Cardiac septum (tissue), 1 donor: ENCODE results near the gene NTHL1. TPM values are rescaled to one million over a fixed set of nuclear protein-coding genes. Genes with fewer than 3 reads are reported as not detected.
"Not testable (repeated sequence)": the region's sequence is repeated elsewhere in the genome, so short reads cannot be mapped to it uniquely, and the experiment has no call there.

Experiments used
- DNase-seq: peaks from one replicate; pipeline ENCODE4 v3.0.0-alpha.2; 2020; ENCODE audit warnings: low spot score
- intact Hi-C: fragments of 100-400 bp; cut with DNase I; formaldehyde crosslinking; loops from one replicate; pipeline ENCODE4 v1.14.0; 2022
- total RNA-seq: library from RNA; stranded (reverse); fragmentation: NEBNext Ultra II Directional; extraction: Animal tissue kit (Norgen Biotek cat#: 25700); gene quantifications from one replicate; pipeline ENCODE4 v1.2.1, GENCODE V29; 2021
- donor health status: DM: no; HTN: no; CAD: no.

The NTHL1 gene
- total RNA-seq, 1 donor from 2014 or later = 10.4 TPM

DNA sequence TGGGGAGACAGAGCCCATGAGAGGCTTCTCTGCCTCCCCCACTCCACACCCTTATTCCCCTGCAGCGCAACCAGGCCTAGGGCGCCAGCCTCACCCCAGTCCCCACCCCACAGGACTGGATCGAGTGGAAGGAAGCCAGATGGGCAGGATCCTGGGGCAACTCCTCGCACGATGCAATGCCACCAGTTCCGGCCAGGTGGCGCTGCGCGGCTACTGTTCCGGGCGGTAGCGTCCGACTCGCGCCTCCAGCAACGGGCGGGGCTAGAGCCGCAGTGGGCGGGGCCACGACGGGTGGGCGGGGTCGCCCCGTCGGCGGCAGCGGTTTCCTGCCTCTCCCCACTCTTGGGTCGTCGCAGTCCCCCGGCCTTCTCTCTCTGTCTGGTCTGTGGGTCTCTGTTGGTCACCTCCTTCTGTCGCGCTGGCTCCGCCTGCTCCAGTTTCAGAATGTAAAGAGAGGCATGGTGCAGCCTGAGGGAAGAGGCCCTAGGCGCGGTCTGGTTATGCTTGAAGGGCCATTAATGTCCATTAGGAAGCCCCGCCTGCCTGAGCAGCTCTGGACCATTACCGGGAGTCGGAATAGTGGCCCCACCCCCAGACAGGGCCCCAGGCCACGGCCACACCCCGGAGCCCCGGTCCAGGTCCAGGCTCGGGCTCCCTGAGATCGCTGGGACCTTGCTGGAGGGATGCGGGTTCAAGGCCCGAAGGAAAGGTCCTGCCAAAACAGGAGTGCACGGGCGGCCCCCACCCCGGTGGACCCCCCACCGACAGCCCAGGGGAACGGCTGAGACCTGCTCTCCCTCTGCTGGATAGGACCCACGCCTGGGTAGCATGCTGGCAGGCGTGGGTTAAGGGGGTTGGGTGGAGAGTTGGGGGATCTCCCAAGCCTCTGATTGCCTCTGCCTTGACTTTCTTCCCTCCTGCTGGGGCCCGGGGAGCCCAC, 24.3 kb downstream of the NTHL1 start:
- peak; percentile 98 for DNase-seq
- intact Hi-C loops = loop anchor here (1.0 to 10.0 kb wide), 3 partner anchors 59 to 481 kb away; no protein-coding TSS in a partner anchor

DNA sequence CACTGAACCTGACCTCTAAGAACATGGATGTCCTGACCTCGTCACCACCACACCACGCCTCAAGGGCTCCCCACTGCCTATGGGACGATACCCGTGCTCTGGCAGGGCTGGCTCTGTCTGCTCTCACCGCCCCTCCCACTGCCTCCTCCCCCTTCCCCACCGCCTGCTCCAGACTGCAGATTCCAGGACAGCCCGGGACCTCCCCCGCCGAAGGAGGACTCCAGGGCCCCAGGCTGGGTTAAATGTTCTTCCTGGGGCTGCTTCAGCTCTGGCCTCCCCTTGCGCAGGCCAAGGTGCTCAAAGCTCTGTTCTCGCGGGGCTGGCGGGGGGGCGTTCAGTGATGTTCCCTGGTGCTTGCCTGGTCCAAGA, 24.9 kb downstream of the NTHL1 start:
- intact Hi-C loops = loop anchor here (1.0 to 10.0 kb wide), 3 partner anchors 60 to 482 kb away; no protein-coding TSS in a partner anchor
- no peak for DNase-seq

DNA sequence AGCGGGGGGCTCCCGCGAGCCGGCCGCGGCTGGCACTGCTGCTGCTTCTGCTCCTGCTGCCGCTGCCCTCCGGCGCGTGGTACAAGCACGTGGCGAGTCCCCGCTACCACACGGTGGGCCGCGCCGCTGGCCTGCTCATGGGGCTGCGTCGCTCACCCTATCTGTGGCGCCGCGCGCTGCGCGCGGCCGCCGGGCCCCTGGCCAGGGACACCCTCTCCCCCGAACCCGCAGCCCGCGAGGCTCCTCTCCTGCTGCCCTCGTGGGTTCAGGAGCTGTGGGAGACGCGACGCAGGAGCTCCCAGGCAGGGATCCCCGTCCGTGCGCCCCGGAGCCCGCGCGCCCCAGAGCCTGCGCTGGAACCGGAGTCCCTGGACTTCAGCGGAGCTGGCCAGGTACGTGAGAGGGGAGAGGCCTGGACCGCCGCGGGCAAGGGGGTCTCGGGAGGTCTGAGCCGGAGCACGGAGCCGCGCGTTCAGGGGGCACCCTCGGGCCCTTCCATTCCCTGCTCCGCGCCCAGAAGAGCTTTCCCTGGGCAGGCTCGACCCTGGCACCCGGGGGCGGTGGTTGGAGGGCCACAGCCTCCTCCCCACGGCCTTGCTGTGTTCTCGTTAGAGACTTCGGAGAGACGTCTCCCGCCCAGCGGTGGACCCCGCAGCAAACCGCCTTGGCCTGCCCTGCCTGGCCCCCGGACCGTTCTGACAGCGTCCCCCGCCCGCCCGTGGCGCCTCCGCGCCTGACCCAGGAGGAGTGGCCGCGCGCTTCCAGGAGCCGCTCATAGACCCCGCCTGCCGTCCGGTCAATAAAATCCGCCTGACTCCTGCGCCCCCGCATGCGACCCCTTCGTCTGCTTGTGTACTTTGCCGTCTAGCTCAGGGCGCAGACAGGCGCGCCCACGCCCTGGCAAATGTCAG, 27.5 kb downstream of the NTHL1 start:
- DNase-seq = no peak
- intact Hi-C loops = loop anchor here (5.0 to 10.0 kb wide), 2 partner anchors 62 to 485 kb away; no protein-coding TSS in a partner anchor

DNA sequence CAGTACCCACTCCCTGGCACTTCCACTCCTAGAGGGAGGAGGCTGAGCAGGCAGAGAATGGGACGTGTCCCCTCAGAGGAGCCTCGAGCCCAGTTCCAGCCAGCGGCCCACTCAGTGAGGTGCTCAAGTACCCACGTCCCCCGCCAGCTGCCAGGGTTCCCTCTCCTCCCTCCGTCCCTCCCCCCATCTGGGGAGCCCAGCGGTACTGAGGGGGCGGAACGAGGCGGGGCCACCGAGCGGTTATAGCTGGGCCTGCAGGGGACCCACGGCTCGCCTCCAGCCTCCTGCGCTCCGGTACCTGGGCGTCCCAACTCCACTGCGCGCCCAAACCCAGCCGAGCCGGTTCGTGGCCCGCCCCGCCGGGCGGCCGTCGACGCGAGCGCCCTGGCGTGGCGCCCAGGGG, 28.1 kb downstream of the NTHL1 start, which contains the start of gene NPW:
NPW (plus strand) TSS at position 268 of the 403 bp plus-strand sequence.
- intact Hi-C loops = no loop called here
- no peak for DNase-seq

DNA sequence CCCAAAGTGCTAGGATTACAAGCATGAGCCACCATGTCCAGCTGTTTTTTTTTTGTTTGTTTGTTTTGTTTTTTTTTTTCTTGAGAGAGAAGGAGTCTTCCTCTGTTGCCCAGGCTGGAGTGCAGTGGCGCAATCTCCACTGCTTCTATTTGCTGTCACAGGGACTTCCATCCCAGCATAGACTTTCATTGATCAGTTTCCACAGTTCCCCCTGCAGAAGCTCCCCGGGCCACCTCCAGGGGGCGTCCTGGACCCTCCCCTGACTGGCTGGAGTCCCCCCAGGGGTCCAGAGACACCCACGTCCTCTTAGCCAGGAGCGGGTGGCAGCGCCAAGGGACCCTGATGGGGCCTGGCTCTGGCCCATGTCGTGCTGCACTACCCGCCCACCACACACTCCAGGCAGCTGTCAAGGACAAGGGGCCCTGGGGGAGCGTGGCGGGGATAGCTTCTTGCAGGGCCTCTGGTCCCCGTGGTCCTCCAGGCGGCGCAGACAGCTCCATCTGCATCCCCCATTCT, 31.2 kb downstream of the NTHL1 start:
- intact Hi-C loops = no loop called here
- no peak for DNase-seq

DNA sequence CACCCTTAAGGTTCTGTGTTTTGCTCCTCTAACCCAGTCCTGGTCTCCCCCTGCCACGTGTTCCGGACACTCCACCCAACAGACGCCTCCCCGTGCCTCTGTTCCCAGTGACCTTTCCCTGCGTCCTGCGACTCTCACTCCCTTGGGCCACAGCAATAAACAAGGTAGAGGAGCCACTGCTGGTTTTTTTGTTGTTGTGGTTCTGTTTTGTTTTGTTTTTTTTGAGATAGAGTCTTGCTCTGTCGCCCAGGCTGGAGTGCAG, 31.8 kb downstream of the NTHL1 start:
- no peak for DNase-seq
- intact Hi-C loops = no loop called here

DNA sequence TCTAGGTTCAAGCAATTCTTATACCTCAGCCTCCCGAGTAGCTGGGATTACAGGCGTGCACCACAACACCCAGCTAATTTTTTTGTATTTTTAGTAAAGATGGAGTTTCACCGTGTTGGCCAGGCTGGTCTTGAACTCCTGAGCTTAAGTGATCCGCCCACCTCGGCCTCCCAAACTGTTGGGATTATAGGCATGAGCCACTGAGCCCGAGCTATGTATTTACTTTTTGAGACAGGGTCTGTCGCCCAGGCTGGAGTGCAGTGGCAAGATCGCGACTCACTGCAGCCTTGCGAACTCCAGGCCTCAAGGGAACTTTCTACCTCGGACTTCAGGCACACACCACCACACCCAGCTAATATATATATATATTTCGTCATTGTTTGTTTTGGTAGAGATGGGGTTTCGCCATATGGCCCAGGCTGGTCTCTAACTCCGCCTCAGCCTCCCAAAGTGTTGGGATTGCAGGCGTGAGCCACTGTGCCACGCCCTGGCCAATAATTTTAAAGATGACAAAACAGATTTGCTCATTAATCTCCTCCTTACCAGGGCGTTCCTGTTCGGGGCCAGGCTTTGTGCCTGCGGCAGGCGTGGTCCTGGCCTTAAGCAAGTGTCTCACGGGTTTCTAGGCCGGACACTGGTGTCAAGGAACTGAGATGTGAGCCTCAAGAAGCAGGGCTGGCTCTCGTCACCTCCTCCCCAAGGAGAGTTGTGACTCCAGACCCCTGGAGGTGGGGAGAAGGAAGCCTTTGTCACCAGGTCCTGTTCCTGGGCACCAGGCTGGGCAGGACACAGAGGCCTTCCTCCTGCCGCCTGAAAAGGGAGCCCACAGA, 32.3 kb downstream of the NTHL1 start:
- no peak for DNase-seq
- intact Hi-C loops = no loop called here

DNA sequence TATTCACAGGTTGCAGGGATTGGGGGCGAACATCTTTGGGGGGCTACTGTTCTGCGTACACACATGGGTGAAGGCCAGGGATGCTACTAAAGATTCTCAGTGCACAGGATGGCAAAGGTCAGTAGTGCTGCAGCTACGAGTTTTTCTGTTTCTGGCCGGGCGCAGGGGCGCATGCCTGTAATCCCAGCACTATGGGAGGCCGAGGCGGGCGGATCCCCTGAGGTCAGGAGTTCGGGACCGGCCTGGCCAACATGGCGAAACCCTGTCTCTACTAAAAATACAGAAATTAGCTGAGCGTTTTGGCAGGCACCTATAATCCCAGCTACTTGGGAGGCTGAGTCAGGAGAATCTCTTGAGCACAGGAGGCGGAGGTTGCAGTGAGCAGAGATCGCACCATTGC, 34.1 kb downstream of the NTHL1 start:
- DNase-seq = no peak

DNA sequence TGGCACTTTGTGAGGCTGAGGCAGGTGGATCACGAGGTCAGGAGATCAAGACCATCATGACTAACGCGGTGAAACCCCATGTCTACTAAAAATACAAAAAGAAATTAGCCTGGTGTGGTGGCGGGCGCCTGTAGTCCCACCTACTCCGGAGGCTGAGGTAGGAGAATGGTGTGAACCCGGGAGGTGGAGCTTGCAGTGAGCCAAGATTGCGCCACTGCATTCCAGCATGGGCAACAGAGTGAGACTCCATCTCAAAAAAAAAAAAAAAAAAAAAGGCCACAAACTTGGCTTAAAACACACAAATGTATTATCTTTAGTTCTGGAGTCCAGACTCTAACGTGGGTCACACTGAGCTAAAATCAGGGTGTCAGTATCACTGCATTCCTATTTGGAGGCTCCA, 35.9 kb downstream of the NTHL1 start:
- not testable (repeated sequence) for DNase-seq

More for the DNA sequence above, 34.1 kb downstream of the NTHL1 start:
- intact Hi-C loops = loop anchor here (5.0 kb wide), 1 partner anchor 34 kb away; the partner anchor contains the start of genes NTHL1 and TSC2

DNA sequence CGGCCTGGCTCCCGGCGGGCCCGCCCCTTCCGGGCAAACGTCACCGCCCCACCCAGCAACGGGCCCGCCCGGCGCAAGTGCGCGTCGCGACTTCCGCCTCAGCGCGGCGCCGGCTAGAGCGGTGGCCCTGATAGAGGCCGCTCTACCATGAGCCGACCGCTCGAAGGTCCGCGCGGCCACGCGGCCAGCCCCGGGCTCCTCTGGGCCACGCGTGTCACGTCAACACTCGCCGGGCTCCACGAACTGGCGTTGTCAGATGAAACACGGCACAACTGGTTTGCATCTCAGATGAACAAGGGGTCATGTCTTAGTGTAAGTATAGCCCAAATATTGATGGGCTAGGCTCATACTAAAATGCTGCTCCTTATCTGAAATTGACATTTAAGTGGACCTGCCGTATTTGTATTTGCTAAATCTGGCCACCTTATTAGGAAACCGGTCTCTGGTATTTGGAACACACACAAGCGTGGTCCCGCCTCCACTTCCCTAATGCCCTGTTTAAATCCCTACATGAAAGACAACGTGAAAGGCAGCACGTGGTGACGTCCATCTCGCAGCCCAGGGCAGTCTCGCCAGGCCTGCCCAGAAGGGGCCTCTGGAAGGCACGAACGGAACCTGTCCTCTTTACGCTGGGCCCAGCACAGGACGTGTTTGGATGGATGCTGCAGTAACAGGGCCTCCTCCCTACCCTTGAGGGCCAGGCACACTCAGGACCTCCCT, 37.7 kb downstream of the NTHL1 start, which contains the start of gene ZNF598:
ZNF598 (minus strand) TSS at position 31 of the 720 bp plus-strand sequence.
- peak; percentile 90 for DNase-seq
- intact Hi-C loops = loop anchor here (5.0 kb wide), 1 partner anchor 37 kb away; the partner anchor contains the start of genes NTHL1 and TSC2

More for the DNA sequence above, 35.9 kb downstream of the NTHL1 start:
- intact Hi-C loops = loop anchor here (5.0 kb wide), 1 partner anchor 36 kb away; the partner anchor contains the start of genes NTHL1 and TSC2

DNA sequence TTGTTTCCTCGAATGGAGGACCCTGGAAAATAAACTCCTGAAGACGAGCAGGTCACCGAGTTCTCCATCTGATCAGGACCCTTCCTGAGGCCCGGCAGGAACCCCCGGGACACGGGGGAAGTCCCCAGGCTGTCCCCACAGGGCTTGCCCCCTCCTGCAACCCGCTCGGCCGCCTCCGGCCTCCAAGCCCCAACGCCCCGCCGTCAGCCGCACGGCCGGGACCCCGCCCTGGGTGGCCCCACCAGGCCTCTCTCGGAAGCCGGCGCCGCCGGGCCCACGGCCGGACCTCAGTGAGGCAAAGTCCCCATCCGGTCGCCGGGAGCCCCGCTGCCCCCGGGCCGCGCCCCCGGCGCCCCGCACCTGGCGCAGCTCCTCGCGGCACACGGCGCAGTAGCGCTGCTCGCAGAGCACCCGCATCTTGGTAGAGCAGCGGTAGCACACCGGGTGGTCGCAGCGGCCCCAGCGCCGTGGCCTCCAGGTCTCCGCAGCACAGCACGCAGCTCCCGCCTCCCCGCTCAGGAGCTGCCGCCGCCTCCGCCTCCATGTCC, 38.4 kb downstream of the NTHL1 start:
- intact Hi-C loops = no loop called here
- DNase-seq = no peak

DNA sequence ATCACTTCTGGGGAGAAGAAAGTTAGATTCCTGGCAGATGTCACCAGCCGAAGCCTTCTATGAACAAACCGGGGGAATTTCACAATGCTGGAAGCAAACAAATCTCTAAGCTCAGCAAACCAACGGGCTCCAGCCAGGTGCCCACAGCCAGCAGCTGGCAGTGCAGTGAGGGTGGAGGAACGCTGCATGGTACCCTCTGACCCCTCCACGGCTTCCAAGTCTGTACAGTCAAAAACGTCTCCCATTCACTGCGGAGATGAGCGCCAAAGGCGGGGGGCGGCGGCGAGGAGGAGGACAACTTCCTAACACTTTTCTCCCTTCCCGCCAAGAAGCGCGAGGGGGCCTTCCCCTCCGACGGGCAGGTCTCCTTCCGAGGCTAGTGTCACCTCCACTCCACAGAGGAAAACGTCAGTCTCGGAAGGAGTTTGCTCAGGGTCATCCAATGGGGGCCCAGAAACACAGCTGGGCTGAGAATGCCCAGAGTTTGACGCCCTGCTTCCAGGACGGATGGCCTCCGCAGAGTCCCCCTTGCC, 38.9 kb downstream of the NTHL1 start:
- DNase-seq = no peak
- intact Hi-C loops = no loop called here

DNA sequence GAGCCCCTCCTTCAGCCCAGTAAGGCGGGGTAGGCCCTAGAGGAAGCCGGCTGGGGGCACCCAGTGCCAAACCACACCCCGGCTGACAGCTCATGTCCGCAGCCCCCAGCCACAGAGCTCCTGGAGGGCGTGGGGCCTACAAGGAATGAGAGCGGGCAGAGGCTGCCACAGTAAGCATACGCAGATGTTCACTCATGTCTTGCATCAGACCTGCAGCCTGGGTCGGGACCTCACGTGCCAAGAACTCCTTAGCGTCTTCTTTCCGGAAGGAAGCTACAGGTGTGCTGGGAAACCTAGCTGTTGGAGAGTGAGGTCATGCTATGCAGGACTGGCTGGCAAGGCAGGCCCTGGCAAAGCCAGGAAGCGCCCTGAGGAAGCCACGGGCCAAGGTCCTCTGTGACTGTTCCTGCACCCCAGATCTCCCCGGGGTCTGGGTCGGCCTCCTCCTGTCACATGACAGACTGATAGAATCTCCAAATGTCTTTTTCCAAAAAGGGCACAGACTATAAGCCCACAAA, 39.6 kb downstream of the NTHL1 start:
- intact Hi-C loops = no loop called here
- no peak for DNase-seq

DNA sequence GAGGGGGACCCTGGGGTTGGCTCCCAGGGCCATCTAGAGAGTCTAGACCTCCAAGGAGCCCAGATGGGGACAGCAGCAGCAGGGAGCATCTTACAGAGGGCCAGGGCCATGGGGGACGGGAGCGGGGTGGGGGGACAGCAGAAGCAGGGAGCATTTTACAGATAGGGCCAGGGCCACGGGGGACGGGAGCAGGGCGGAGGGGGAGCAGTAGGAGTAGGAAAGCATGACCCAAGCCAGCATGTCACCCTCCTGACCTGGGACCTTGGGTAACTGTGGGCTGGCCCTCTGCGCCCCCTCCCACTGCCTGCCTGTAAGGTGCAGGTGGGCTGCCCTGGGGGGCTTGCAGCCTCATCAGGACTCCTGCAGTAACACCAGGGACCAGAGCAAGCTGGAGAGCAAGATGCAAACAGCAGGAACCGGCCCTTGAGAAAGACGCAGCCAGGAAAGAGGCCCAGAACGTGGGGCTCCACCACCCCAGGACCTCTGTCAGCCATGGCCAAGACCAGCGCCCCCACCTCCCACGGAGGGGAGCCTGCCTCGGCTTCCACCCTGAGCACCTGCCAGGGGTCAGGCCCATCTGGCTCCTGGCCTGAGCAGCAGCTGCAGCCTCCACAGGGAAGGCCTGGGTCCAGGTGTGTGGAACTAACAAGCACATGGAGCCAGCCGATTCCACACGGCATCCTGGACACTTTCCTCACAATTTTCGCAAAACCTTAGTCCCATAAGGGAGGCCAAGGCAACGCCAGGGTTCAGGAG, 40.4 kb downstream of the NTHL1 start:
- DNase-seq = no peak
- intact Hi-C loops = no loop called here

DNA sequence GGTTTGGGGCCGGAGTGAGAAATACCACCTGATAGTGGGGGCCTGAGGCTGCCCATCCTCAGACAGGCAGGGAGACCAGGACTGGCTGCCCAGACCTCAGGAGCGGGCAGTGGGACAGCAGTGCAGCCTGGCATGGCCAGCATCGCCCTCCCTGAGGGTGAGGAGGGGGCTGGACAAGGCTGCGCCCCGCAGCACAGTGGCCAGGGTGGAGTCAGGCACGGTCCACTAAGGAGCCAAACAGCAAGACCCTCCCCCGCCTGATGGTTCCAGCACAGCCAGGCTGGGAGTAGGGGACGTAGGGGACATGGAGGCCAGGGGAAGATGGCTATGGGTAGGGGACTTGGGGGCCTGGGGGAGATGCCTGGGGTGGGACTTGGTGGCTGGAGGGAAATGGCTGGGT, 41.3 kb downstream of the NTHL1 start:
- DNase-seq = no peak

DNA sequence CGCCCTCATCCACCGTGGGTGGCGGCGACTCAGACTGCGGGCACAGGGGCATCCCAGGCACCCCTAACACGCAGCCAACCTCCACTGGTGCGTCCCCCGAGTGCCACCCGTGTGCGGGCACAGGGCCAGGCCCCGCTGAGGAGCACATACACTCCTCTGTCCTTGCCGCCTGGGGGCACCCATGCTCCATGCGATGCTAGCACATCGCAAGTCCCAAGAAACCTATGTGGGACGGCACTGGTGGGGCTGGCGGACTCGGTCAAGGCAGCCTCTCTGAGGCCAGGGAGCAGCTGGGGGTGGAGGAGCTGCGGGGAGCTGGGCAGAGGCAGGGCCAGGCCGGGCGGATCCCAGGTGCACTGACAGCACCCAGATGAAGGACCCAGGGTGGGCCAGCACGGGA, 42.0 kb downstream of the NTHL1 start:
- DNase-seq = no peak
- intact Hi-C loops = no loop called here

More for the DNA sequence above, 41.3 kb downstream of the NTHL1 start:
- intact Hi-C loops = no loop called here
